GM12873 (cell line): ENCODE results near the gene SDR42E1.

Source experiments
- TF ChIP-seq, protein P1 (sequence below): IDR thresholded peaks from 2 replicates; pipeline ENCODE4 v1.5.1; 2012; ENCODE audit warnings: low read depth, mild to moderate bottlenecking, moderate library complexity, low read length, control low read depth; ENCODE audit not compliant: insufficient read depth; ENCODE audit errors: missing control alignments

The SDR42E1 gene

DNA sequence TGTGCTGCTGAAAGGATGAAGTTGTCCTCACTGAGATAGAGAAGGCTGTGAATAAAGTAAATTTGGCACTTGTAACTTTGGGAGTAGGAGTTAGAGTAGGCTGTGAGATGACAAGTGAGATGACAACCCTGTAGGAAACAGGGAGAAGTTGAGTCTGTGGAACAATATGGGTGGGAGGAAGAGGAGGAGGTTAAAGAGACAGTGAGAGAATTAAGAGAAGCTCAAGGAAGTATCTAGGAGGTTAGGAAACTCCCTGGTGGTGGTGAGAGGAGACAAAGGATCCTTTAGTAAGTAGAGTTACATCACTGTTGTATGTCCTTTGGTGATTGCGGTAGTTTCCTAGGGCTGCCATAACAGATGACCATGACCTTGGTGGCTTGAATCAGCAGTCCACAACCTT is 13.0 kb upstream of the SDR42E1 start:
- TF ChIP-seq, protein P1, sequence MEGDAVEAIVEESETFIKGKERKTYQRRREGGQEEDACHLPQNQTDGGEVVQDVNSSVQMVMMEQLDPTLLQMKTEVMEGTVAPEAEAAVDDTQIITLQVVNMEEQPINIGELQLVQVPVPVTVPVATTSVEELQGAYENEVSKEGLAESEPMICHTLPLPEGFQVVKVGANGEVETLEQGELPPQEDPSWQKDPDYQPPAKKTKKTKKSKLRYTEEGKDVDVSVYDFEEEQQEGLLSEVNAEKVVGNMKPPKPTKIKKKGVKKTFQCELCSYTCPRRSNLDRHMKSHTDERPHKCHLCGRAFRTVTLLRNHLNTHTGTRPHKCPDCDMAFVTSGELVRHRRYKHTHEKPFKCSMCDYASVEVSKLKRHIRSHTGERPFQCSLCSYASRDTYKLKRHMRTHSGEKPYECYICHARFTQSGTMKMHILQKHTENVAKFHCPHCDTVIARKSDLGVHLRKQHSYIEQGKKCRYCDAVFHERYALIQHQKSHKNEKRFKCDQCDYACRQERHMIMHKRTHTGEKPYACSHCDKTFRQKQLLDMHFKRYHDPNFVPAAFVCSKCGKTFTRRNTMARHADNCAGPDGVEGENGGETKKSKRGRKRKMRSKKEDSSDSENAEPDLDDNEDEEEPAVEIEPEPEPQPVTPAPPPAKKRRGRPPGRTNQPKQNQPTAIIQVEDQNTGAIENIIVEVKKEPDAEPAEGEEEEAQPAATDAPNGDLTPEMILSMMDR, result no peak

DNA sequence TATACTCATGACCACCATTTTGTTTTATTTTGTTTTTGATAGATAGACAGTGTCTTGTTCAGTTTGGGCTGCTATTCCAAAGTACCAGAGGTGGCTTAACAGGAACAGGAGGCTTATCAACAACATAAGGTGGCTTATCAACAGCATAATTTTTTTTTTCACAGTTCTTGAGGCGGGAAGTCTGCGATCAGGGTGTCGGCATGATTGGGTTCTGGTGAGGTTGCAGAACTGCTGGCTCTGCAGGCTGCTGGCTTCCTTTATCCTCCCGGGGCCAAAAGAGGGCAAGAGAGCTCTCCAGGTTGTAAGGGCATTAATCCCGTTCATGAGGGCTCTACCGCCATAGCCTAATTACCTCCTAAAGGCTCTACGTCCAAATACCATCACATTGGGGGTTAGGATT is 11.9 kb upstream of the SDR42E1 start:
- TF ChIP-seq, protein P1, result no peak

DNA sequence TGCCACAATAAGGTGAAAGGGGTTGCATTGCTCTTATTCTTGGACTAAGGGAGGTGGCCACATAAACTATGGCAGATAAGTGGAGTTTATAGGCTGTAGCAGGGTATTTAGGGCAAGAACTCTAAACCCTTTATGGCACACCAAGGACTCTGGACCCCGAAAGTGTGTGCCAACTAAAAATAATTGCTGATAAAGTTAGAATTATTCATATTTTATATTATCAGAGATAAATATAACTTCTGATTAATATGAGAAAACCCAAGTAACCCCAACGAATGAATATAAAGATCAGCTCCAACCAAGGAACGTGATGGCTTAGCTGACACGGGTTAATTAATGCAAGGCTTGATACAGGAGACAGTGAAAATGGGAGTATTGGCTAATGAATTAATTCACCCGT is 8.8 kb upstream of the SDR42E1 start:
- TF ChIP-seq, protein P1, result no peak

DNA sequence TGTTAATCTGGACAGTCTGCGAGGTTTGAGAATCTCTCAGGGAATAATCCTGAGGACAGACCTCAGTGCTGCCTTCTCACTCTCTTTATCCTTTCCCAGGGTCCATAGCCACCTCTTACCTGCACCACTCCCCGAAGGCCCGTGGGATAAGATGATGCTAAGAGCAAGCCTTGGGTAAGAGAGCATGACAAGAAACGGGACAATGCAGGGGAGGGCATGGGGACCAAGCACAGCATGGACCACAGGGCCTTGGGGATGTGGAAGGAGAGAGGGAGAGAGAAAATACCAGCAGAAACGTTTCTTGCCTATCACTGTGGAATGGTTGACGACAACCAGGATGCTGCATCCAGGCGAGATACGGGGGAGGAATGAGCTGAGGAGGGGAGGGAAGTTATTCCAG is 8.3 kb upstream of the SDR42E1 start:
- TF ChIP-seq, protein P1, result no peak

DNA sequence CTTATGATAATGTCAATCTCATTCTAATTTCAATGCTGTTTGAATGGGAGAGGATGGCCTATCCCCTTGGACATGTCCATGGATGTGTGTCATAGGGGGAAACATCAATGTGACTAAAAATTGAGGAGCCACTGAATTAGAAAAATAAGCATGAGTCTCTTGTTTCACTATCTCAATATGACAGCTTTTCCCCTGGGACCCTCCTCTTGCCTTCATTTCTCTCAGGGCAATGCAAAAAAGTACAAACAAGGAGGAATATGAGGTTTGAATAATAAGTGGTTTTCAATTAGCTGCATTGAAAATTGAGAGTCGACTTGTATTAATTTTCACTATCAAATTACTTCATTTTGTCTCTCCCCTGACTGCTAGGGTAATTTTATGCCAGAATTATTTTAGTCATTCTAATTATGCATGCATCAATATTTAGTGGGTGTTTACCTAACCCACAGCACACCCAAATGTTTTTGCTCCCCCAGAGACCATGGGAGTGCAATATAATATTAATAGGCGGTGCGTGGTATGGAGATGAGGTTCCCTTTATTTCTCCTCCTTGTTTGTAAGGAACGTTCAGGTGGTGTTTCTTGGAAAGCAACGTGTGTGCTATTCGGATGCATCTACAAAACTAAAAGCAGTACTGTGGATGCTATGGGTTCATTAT is 6.8 kb upstream of the SDR42E1 start:
- TF ChIP-seq, protein P1, result no peak

DNA sequence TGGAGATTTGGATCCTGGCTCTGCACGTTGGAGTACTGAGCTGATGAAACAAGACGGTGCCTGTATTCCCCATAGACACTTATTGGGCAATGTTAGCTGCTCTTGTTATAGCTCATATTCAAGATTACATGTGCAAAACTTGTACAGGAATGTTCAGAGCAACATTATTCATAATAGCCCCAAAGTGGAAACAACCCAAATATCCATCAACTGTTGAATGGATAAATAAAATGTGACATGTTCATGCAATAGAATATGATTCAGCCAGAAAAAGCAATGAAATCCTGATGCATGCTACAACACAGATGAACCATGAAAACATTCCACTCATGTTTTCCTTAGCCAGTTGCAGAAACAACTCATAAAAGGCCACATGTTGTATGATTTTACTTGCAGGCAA is 5.7 kb upstream of the SDR42E1 start:
- TF ChIP-seq, protein P1, result no peak

DNA sequence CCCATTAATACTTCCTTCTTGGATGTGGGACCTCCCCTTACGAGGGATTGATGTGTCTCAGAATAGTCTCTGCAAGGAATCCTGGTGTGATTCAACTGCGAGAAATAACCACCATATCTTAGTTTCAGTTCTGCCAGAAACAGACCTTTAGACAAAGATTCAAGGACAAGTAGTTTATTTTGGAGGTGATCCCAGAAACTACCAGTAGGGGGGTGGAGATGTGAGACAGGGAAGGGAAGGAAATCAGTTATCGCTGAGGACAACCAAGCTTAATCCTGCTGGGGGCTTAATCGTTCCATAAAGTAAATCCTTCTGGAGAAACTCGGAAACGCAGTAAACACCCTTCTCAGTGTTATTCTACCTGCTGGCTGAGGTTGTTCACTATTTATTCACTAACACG is 5.0 kb upstream of the SDR42E1 start:
- TF ChIP-seq, protein P1, result peak; percentile 36
